HG03460 (cell line): ENCODE measurements around the gene RUNX3.

Experiments
- ATAC-seq: cut with Tn5 transposase; IDR thresholded peaks from one replicate; pipeline ENCODE4 v1.9.1; 2021; ENCODE audit not compliant: unreplicated experiment

The RUNX3 gene

GRCh38 chr1:24931146-24931467 is 1.0 kb upstream of the RUNX3 start:
- ATAC-seq = no peak

GRCh38 chr1:24929398-24930259 is 447 bp downstream of the RUNX3 start:
- peak; percentile 1 for ATAC-seq

GRCh38 chr1:24928689-24929397 is 1.2 kb downstream of the RUNX3 start:
- ATAC-seq = no peak

- no peak for ATAC-seq
Measured at GRCh38 chr1:24927988-24928688, 1.9 kb downstream of the RUNX3 start.

GRCh38 chr1:24927473-24927872 is 2.6 kb downstream of the RUNX3 start:
- no peak for ATAC-seq

- no peak for ATAC-seq
Measured at GRCh38 chr1:24926563-24927249, 3.4 kb downstream of the RUNX3 start.

- ATAC-seq = no peak
Measured at GRCh38 chr1:24925963-24926362, 4.1 kb downstream of the RUNX3 start.

GRCh38 chr1:24925082-24925779 is 4.8 kb downstream of the RUNX3 start:
- no peak for ATAC-seq

GRCh38 chr1:24923485-24924113 is 6.5 kb downstream of the RUNX3 start:
- ATAC-seq = no peak

GRCh38 chr1:24921938-24922662 is 8.0 kb downstream of the RUNX3 start:
- no peak for ATAC-seq

- no peak for ATAC-seq
Measured at GRCh38 chr1:24921412-24921811, 8.7 kb downstream of the RUNX3 start.

GRCh38 chr1:24920533-24920925 is 9.5 kb downstream of the RUNX3 start:
- ATAC-seq = no peak

GRCh38 chr1:24919791-24920532 is 10.1 kb downstream of the RUNX3 start:
- ATAC-seq = no peak

- no peak for ATAC-seq
Measured at GRCh38 chr1:24918995-24919605, 11.0 kb downstream of the RUNX3 start.

GRCh38 chr1:24918370-24918769 is 11.7 kb downstream of the RUNX3 start:
- ATAC-seq = no peak

- no peak for ATAC-seq
Measured at GRCh38 chr1:24917327-24918074, 12.6 kb downstream of the RUNX3 start.

- ATAC-seq = no peak
Measured at GRCh38 chr1:24915816-24916602, 14.1 kb downstream of the RUNX3 start.
